SU-DHL-6 (cell line): ENCODE data around the gene UBE2E3.

Experiments
- EZH2phosphoT487 ChIP-seq: fragments of 200-600 bp; sonication (generic), shearing (Covaris generic); conservative IDR thresholded peaks from 2 replicates; pipeline ENCODE4 v1.6.1; 2018; ENCODE audit warnings: mild to moderate bottlenecking, antibody characterized with exemption, low read length, moderate library complexity, mixed read lengths
- TF ChIP-seq, protein P1 (sequence below): fragments of 200-600 bp; sonication (generic); IDR thresholded peaks from one replicate; pipeline ENCODE4 v1.5.1; 2017; ENCODE audit warnings: antibody characterized with exemption, mild to moderate bottlenecking, low read length, moderate library complexity; ENCODE audit not compliant: insufficient read depth, poor library complexity, severe bottlenecking

DNA sequence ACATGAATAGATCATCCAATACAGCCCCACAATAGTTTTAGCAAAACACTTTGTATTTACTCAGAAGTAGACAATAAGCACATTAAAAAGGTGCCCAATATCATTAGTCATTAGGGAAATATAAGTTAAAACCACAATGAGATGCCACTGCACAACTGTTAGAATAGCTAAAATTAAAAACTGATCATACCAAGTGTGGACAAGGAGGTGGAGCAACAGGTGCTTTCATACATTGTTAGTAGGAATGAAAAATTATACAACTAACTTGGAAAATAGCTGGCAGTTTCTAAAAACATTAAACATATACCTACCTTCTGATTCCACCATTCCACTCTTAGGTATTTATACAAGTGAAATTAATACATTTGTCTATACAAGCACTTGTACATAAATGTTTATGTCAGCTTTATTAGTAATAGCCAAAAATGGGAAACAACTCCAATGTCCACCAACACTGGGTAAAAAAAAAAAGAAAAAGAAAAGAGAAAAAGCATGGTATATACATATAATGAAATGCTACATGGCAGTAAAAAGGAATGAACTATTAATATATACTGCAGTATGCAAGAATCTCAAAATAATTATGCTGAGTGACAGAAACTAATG lies 27.6 kb upstream of the UBE2E3 start:
- TF ChIP-seq, protein P1, sequence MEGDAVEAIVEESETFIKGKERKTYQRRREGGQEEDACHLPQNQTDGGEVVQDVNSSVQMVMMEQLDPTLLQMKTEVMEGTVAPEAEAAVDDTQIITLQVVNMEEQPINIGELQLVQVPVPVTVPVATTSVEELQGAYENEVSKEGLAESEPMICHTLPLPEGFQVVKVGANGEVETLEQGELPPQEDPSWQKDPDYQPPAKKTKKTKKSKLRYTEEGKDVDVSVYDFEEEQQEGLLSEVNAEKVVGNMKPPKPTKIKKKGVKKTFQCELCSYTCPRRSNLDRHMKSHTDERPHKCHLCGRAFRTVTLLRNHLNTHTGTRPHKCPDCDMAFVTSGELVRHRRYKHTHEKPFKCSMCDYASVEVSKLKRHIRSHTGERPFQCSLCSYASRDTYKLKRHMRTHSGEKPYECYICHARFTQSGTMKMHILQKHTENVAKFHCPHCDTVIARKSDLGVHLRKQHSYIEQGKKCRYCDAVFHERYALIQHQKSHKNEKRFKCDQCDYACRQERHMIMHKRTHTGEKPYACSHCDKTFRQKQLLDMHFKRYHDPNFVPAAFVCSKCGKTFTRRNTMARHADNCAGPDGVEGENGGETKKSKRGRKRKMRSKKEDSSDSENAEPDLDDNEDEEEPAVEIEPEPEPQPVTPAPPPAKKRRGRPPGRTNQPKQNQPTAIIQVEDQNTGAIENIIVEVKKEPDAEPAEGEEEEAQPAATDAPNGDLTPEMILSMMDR: no peak
- no peak for TF ChIP-seq EZH2phosphoT487
